ENCODE measurements around the gene NPPB. TPM values are rescaled to one million over a fixed set of nuclear protein-coding genes. Genes with fewer than 3 reads are reported as not detected.

The NPPB gene
- total and polyA plus RNA-seq, 2 experiments from 2014 or later = 0.95 TPM; not detected in 1

- no peak overlapping the region for H3K4me3 Mint-ChIP-seq
- no peak overlapping the region for H3K4me3 ChIP-seq
- H4K20me1 ChIP-seq (replicated peaks; ENCODE audit: insufficient read depth) = no peaks in the 10 kb centered on the region
- H2AFZ ChIP-seq = no peak overlapping the region
- H3K27ac Mint-ChIP-seq = no peak overlapping the region
- no peak for DNase-seq (ENCODE audit: low spot score)
- H3K4me1 Mint-ChIP-seq = peaks cover 4% of the 10 kb centered on the region; the same call in 2 of the 3 replicates
- no peak for TF ChIP-seq JUNB (IDR thresholded peaks at IDR 0.05; ENCODE audit: unreplicated experiment)
- no peak for TF ChIP-seq STAT1 (IDR thresholded peaks at IDR 0.05; ENCODE audit: unreplicated experiment)
- TF ChIP-seq ZNF114 (CRISPR knock-in tag; IDR thresholded peaks at IDR 0.05) = no peak
- TF ChIP-seq EZH2 (IDR thresholded peaks at IDR 0.05; ENCODE audit: low read depth, unreplicated experiment) = no peak
- no peak for TF ChIP-seq REST (IDR thresholded peaks at IDR 0.05; ENCODE audit: unreplicated experiment)
- TF ChIP-seq ZNF331 (CRISPR knock-in tag; IDR thresholded peaks at IDR 0.05; ENCODE audit: low read depth) = no peak
- TF ChIP-seq, protein P1, sequence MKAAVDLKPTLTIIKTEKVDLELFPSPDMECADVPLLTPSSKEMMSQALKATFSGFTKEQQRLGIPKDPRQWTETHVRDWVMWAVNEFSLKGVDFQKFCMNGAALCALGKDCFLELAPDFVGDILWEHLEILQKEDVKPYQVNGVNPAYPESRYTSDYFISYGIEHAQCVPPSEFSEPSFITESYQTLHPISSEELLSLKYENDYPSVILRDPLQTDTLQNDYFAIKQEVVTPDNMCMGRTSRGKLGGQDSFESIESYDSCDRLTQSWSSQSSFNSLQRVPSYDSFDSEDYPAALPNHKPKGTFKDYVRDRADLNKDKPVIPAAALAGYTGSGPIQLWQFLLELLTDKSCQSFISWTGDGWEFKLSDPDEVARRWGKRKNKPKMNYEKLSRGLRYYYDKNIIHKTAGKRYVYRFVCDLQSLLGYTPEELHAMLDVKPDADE (IDR thresholded peaks at IDR 0.05) = no peak
- no peak for TF ChIP-seq ZNF462 (CRISPR knock-in tag; IDR thresholded peaks at IDR 0.05)
- TF ChIP-seq CREB1 (CRISPR knock-in tag; IDR thresholded peaks at IDR 0.05; ENCODE audit: low read depth) = no peak
- TF ChIP-seq NANOG (IDR thresholded peaks at IDR 0.05; ENCODE audit: borderline replicate concordance) = no peak
- no peak for TF ChIP-seq EZH2phosphoT487 (IDR thresholded peaks at IDR 0.05; ENCODE audit: unreplicated experiment)
- TF ChIP-seq POLR2AphosphoS5 (IDR thresholded peaks at IDR 0.05; ENCODE audit: low read depth) = no peak
- no peaks in the 10 kb centered on the region for H3K79me2 ChIP-seq (replicated peaks; ENCODE audit: insufficient read depth)
- no peaks in the 10 kb centered on the region for H3K9me2 ChIP-seq (ENCODE audit: insufficient read depth)
- H3F3A ChIP-seq (replicated peaks; ENCODE audit: low read depth) = no peaks in the 10 kb centered on the region
- H3K36me3 Mint-ChIP-seq (ENCODE audit: low read depth) = no peaks in the 10 kb centered on the region
- no peak overlapping the region for H3K27ac ChIP-seq (ENCODE audit: low read depth)
- no peaks in the 10 kb centered on the region for H3K9me3 Mint-ChIP-seq
- ATAC-seq = no peak
- H3K4me1 ChIP-seq (ENCODE audit: insufficient read depth) = 0 out of 2 replicates have a peak, but pooled peaks cover 2% of the 10 kb centered on the region
- H3K27me3 Mint-ChIP-seq (ENCODE audit: insufficient read depth, low read depth, poor library complexity) = peaks cover 6% of the 10 kb centered on the region
- no peaks in the 10 kb centered on the region for H3K36me3 ChIP-seq (ENCODE audit: insufficient read depth)
- no peaks in the 10 kb centered on the region for H3K27me3 ChIP-seq (ENCODE audit: insufficient read depth)
- no peak overlapping the region for H3K4me2 ChIP-seq
Observed at GRCh38 chr1:11888206-11888876, 29.6 kb upstream of the NPPB start.

All from GM23338 (cell line).